Liver (tissue), 3 donors: ENCODE measurements around the gene SLC6A18.

Experiments used
- CTCF ChIP-seq: fragments of 150-350 bp; IDR thresholded peaks from 2 replicates; pipeline ENCODE4 v1.5.1; 2017; ENCODE audit warnings: improper control_type of control experiment, low read depth, low read length; ENCODE audit not compliant: missing input control
- EGR1 ChIP-seq, 2 donors: IDR thresholded peaks; 2 replicates each; pipeline ENCODE4 v1.6.1; 2016 to 2018; ENCODE audit warnings: antibody characterized with exemption in 2 of 2, low read depth in 2 of 2
- GABPA ChIP-seq, 2 donors: IDR thresholded peaks in 1 of 2; conservative IDR thresholded peaks in 1 of 2; 2 replicates each; pipeline ENCODE4 v1.6.1; 2016; ENCODE audit warnings: antibody characterized with exemption in 2 of 2, mild to moderate bottlenecking in 1 of 2, moderate library complexity in 1 of 2
- HNF4G ChIP-seq: IDR thresholded peaks from 2 replicates; pipeline ENCODE4 v1.6.1; 2016; ENCODE audit warnings: antibody characterized with exemption
- JUND ChIP-seq, 2 donors: IDR thresholded peaks; 2 replicates each; pipeline ENCODE4 v1.6.1; 2016; ENCODE audit warnings: antibody characterized with exemption in 2 of 2
- RAD21 ChIP-seq, 2 donors: IDR thresholded peaks; 2 replicates each; pipeline ENCODE4 v1.6.1; 2016; ENCODE audit warnings: antibody characterized with exemption in 2 of 2, mild to moderate bottlenecking in 2 of 2
- RXRA ChIP-seq, 2 donors: IDR thresholded peaks; 2 replicates each; pipeline ENCODE4 v1.6.1; 2017 to 2018; ENCODE audit warnings: antibody characterized with exemption in 2 of 2, mild to moderate bottlenecking in 1 of 2
- TAF1 ChIP-seq: conservative IDR thresholded peaks from 2 replicates; pipeline ENCODE4 v1.6.1; 2016; ENCODE audit warnings: antibody characterized with exemption, mild to moderate bottlenecking
- YY1 ChIP-seq: IDR thresholded peaks from 2 replicates; pipeline ENCODE4 v1.6.1; 2016; ENCODE audit warnings: antibody characterized with exemption, mild to moderate bottlenecking
- TF ChIP-seq, protein P1 (sequence below): IDR thresholded peaks from 2 replicates; pipeline ENCODE4 v1.6.1; 2016; ENCODE audit warnings: antibody characterized with exemption, mild to moderate bottlenecking
- TF ChIP-seq, protein P2 (sequence below): IDR thresholded peaks from 2 replicates; pipeline ENCODE4 v1.6.1; 2016; ENCODE audit warnings: antibody characterized with exemption
- donor health status: healthy.
- donor health status: healthy.

GRCh38 chr5:1212271-1212670, 12.9 kb upstream of the SLC6A18 start:
- TF ChIP-seq CTCF (no peak), TAF1 (no peak), JUND (IDR thresholded peaks at IDR 0.05) (no peak), RXRA (IDR thresholded peaks at IDR 0.05) (no peak), RAD21 (IDR thresholded peaks at IDR 0.05) (no peak), HNF4G (no peak), GABPA (IDR thresholded peaks at IDR 0.05 in 1 of 2, conservative IDR thresholded peaks at IDR 0.05 in 1 of 2) (no peak), YY1 (no peak), EGR1 (IDR thresholded peaks at IDR 0.05; ENCODE audit: low read depth in 2 of 2) (no peak)
- TF ChIP-seq, protein P1, sequence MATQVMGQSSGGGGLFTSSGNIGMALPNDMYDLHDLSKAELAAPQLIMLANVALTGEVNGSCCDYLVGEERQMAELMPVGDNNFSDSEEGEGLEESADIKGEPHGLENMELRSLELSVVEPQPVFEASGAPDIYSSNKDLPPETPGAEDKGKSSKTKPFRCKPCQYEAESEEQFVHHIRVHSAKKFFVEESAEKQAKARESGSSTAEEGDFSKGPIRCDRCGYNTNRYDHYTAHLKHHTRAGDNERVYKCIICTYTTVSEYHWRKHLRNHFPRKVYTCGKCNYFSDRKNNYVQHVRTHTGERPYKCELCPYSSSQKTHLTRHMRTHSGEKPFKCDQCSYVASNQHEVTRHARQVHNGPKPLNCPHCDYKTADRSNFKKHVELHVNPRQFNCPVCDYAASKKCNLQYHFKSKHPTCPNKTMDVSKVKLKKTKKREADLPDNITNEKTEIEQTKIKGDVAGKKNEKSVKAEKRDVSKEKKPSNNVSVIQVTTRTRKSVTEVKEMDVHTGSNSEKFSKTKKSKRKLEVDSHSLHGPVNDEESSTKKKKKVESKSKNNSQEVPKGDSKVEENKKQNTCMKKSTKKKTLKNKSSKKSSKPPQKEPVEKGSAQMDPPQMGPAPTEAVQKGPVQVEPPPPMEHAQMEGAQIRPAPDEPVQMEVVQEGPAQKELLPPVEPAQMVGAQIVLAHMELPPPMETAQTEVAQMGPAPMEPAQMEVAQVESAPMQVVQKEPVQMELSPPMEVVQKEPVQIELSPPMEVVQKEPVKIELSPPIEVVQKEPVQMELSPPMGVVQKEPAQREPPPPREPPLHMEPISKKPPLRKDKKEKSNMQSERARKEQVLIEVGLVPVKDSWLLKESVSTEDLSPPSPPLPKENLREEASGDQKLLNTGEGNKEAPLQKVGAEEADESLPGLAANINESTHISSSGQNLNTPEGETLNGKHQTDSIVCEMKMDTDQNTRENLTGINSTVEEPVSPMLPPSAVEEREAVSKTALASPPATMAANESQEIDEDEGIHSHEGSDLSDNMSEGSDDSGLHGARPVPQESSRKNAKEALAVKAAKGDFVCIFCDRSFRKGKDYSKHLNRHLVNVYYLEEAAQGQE = no peak
- TF ChIP-seq, protein P2, sequence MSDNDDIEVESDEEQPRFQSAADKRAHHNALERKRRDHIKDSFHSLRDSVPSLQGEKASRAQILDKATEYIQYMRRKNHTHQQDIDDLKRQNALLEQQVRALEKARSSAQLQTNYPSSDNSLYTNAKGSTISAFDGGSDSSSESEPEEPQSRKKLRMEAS = no peak
